ENCODE measurements around the gene MICU1. TPM values are rescaled to one million over a fixed set of nuclear protein-coding genes. Genes with fewer than 3 reads are reported as not detected.

Gene MICU1
- total and polyA plus RNA-seq, 2 donors from 2014 or later = 46.3 to 89.9 TPM

DNA sequence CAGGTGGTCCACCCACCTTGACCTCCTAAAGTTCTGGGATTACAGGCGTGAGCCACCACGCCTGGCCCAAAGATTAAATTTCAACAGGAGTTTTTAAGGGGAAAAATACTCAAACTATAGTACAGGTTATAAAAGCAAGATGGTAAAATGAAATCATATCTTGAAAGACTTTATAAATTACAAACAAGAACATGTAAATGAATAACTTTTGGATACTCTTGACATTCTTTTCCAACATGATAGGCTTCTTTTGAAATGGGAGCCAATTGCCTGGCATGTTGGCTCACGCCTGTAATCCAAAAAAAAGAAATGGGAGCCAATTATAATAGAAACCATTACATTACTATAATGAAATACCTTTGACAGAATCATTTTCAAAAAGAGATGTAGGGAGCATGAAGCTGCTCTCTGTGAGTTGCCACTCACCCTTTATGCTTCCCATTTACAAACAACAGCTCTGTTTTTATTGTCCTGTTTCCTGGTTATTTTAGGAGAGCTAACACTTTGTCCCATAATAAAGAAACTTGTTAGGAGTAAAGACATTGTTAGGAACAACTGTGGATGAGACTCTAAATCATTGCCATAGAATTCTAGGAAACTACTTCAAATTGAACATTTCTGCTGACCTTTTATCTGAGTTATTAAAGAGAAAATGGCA is 41.5 kb upstream of the MICU1 start:
- no peak overlapping the region for H3K9ac ChIP-seq (ENCODE audit: low read length in 3 of 3)
- intact Hi-C loops (cut with DNase I) = no loop called here
- no peak overlapping the region for H3K27ac ChIP-seq (ENCODE audit: low read depth in 2 of 2, low read length in 2 of 2)
- no peaks in the 10 kb centered on the region for H3K9me3 ChIP-seq (ENCODE audit: control insufficient read depth in 2 of 3, insufficient read depth in 1 of 3, low read length in 3 of 3)
- H3K27me3 ChIP-seq (ENCODE audit: control insufficient read depth, insufficient read depth, low read length) = no peaks in the 10 kb centered on the region
- no peak overlapping the region for H3K4me3 ChIP-seq (ENCODE audit: low read length in 3 of 3)
- DNase-seq = no peak
- H3K36me3 ChIP-seq (ENCODE audit: control insufficient read depth in 2 of 3, insufficient read depth in 3 of 3, low read length in 3 of 3) = no peaks in the 10 kb centered on the region
- no peak for FAIRE-seq
- TF ChIP-seq, protein P1, sequence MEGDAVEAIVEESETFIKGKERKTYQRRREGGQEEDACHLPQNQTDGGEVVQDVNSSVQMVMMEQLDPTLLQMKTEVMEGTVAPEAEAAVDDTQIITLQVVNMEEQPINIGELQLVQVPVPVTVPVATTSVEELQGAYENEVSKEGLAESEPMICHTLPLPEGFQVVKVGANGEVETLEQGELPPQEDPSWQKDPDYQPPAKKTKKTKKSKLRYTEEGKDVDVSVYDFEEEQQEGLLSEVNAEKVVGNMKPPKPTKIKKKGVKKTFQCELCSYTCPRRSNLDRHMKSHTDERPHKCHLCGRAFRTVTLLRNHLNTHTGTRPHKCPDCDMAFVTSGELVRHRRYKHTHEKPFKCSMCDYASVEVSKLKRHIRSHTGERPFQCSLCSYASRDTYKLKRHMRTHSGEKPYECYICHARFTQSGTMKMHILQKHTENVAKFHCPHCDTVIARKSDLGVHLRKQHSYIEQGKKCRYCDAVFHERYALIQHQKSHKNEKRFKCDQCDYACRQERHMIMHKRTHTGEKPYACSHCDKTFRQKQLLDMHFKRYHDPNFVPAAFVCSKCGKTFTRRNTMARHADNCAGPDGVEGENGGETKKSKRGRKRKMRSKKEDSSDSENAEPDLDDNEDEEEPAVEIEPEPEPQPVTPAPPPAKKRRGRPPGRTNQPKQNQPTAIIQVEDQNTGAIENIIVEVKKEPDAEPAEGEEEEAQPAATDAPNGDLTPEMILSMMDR (IDR thresholded peaks at IDR 0.05; ENCODE audit: borderline replicate concordance, extremely low read depth, insufficient read depth) = no peak
- H3K4me1 ChIP-seq (ENCODE audit: control insufficient read depth in 2 of 3, insufficient read depth in 2 of 3, low read depth in 1 of 3, low read length in 3 of 3) = no peaks in the 10 kb centered on the region

DNA sequence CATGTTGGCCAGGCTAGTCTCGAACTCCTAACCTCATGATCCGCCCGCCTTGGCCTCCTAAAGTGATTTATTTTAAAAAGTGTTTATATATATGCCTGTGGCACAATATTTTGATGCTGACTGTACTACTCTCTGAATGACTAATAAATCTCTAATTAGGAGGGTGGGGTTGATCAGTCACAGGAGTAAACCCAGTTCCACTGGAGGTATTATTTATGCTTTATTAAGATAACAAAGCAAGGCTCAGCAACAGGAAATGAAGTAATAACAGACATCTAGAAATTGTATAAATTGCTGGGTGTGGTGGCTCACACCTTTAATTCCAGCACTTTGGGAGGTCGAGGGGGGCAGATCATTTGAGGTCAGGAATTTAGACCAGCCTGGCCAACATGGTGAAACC is 40.0 kb upstream of the MICU1 start:
- H3K36me3 ChIP-seq (ENCODE audit: control insufficient read depth in 2 of 3, insufficient read depth in 3 of 3, low read length in 3 of 3) = no peaks in the 10 kb centered on the region
- FAIRE-seq = no peak
- no peaks in the 10 kb centered on the region for H3K27me3 ChIP-seq (ENCODE audit: control insufficient read depth, insufficient read depth, low read length)
- H3K9me3 ChIP-seq (ENCODE audit: control insufficient read depth in 2 of 3, insufficient read depth in 1 of 3, low read length in 3 of 3) = no peaks in the 10 kb centered on the region
- no peak overlapping the region for H3K27ac ChIP-seq (ENCODE audit: low read depth in 2 of 2, low read length in 2 of 2)
- no peak overlapping the region for H3K9ac ChIP-seq (ENCODE audit: low read length in 3 of 3)
- no peaks in the 10 kb centered on the region for H3K4me1 ChIP-seq (ENCODE audit: control insufficient read depth in 2 of 3, insufficient read depth in 2 of 3, low read depth in 1 of 3, low read length in 3 of 3)
- intact Hi-C loops (cut with DNase I) = no loop called here
- H3K4me3 ChIP-seq (ENCODE audit: low read length in 3 of 3) = no peak overlapping the region
- TF ChIP-seq, protein P1 (IDR thresholded peaks at IDR 0.05; ENCODE audit: borderline replicate concordance, extremely low read depth, insufficient read depth) = no peak
- no peak for DNase-seq

DNA sequence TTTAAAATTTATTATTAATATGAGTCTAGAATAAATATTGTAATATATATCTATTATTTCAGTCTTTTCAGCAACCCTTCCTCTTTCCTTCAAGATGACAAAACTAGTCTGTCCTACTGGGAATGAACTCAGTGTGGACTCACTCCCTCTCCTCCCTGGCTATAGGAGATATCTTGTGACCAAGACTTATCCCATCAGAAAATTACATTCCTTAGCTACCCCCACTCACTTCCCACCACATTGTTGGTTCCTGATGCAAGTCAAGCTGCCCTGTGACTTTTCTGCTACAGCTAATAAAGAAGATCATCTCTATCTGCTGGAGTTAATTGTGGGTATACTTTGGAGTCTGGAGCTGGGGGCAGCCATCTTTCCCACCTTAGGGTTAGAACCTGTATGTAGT is 38.1 kb upstream of the MICU1 start:
- H3K4me1 ChIP-seq (ENCODE audit: control insufficient read depth in 2 of 3, insufficient read depth in 2 of 3, low read depth in 1 of 3, low read length in 3 of 3) = no peaks in the 10 kb centered on the region
- no peak overlapping the region for H3K27ac ChIP-seq (ENCODE audit: low read depth in 2 of 2, low read length in 2 of 2)
- H3K9ac ChIP-seq (ENCODE audit: low read length in 3 of 3) = no peak overlapping the region
- no peaks in the 10 kb centered on the region for H3K27me3 ChIP-seq (ENCODE audit: control insufficient read depth, insufficient read depth, low read length)
- intact Hi-C loops (cut with DNase I) = no loop called here
- H3K4me3 ChIP-seq (ENCODE audit: low read length in 3 of 3) = no peak overlapping the region
- TF ChIP-seq, protein P1 (IDR thresholded peaks at IDR 0.05; ENCODE audit: borderline replicate concordance, extremely low read depth, insufficient read depth) = no peak
- no peak for DNase-seq
- H3K36me3 ChIP-seq (ENCODE audit: control insufficient read depth in 2 of 3, insufficient read depth in 3 of 3, low read length in 3 of 3) = no peaks in the 10 kb centered on the region
- no peaks in the 10 kb centered on the region for H3K9me3 ChIP-seq (ENCODE audit: control insufficient read depth in 2 of 3, insufficient read depth in 1 of 3, low read length in 3 of 3)
- no peak for FAIRE-seq

DNA sequence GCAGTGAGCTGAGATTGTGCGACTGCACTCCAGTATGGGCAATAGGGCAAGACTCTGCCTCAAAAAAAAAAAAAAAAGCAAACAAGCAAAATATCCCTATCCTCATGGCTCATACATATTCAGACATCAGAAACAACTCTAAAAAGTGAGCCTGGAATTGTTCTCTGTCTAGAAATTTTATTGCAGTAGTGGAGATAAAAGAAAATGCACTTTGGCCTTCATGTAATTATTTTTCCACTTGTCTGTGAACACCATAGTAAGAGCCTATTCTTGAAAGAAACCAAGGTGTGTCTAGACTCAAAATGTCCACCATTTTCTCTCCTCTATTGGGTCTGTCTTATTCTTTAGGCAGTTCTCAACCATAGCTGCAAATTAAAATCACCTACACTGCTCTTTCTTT is 35.6 kb upstream of the MICU1 start:
- TF ChIP-seq, protein P1 (IDR thresholded peaks at IDR 0.05; ENCODE audit: borderline replicate concordance, extremely low read depth, insufficient read depth) = no peak
- no peak for FAIRE-seq
- no peak for DNase-seq
- Histone ChIP-seq H3K36me3 (ENCODE audit: control insufficient read depth in 2 of 3, insufficient read depth in 3 of 3, low read length in 3 of 3) (no peaks in the 10 kb centered on the region), H3K27me3 (ENCODE audit: control insufficient read depth, insufficient read depth, low read length) (no peaks in the 10 kb centered on the region), H3K27ac (ENCODE audit: low read depth in 2 of 2, low read length in 2 of 2) (no peak overlapping the region), H3K9me3 (ENCODE audit: control insufficient read depth in 2 of 3, insufficient read depth in 1 of 3, low read length in 3 of 3) (no peaks in the 10 kb centered on the region), H3K4me1 (ENCODE audit: control insufficient read depth in 2 of 3, insufficient read depth in 2 of 3, low read depth in 1 of 3, low read length in 3 of 3) (no peaks in the 10 kb centered on the region), H3K4me3 (ENCODE audit: low read length in 3 of 3) (no peak overlapping the region), H3K9ac (ENCODE audit: low read length in 3 of 3) (no peak overlapping the region)
- intact Hi-C loops (cut with DNase I) = no loop called here

Data from kidney (tissue), 14 donors.